Daoy (cell line): ENCODE data around the gene ANLN. TPM values are rescaled to one million over a fixed set of nuclear protein-coding genes. Genes with fewer than 3 reads are reported as not detected.

Experiments used
- total RNA-seq: library from RNA; depleted of rRNA; stranded (reverse); fragments of >200 nt; shearing (Covaris generic); gene quantifications from 2 replicates; pipeline ENCODE4 v1.2.3, GENCODE V29; 2014; rRNA removed

The ANLN gene
- total RNA-seq, 1 experiment from 2014 or later: 460 TPM

Other genes with a start within 250 kb of the ANLN start
- gene EEPD1, start 236.6 kb upstream of the ANLN start, total RNA-seq: 6.1 and 10.7 TPM in 2 replicates